GM18907 (cell line): ENCODE results near the gene NAA20.
"Not testable (repeated sequence)": the region's sequence is repeated elsewhere in the genome, so short reads cannot be mapped to it uniquely, and the experiment has no call there.

ENCODE experiments used
- ATAC-seq: cut with Tn5 transposase; IDR thresholded peaks from one replicate; pipeline ENCODE4 v1.9.1; 2021; ENCODE audit warnings: mild to moderate bottlenecking, moderate library complexity; ENCODE audit not compliant: unreplicated experiment

The NAA20 gene

DNA sequence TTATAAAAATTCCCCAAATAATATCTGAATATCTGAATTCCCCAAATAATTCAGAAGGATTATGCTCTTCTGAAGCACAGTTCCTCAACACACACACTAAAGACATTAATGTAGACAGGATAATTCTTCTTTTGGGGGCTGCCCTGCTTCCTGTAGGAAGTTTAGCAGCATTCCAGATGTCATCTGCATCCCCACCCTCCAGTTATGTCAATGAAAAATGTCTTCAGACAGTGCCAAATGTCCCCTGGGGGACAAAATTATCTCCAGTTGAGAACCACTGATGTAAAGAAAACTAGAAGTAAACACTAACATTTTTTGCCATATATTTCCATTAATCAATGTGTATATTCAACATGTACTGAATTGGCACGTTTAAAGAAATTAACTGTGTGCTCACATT is 25.9 kb upstream of the NAA20 start:
- no peak for ATAC-seq

DNA sequence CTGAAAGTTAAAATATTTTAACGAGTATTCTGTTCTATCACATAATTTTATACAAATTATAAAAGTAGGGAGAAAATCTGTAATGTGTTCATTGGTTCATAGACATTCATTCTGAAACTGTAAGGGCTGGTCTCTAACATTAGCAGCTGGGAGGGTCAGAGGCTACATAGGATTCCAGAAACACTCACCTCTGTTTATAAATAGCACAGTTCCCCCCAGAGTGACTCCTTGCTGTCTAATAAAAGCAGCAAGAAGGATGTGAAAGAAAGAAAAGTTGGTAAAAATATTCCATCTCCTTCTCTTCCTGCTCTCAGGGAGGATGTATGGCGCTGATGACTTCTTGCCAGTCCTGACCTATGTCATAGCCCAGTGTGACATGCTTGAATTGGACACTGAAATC is 25.3 kb upstream of the NAA20 start:
- ATAC-seq: no peak

DNA sequence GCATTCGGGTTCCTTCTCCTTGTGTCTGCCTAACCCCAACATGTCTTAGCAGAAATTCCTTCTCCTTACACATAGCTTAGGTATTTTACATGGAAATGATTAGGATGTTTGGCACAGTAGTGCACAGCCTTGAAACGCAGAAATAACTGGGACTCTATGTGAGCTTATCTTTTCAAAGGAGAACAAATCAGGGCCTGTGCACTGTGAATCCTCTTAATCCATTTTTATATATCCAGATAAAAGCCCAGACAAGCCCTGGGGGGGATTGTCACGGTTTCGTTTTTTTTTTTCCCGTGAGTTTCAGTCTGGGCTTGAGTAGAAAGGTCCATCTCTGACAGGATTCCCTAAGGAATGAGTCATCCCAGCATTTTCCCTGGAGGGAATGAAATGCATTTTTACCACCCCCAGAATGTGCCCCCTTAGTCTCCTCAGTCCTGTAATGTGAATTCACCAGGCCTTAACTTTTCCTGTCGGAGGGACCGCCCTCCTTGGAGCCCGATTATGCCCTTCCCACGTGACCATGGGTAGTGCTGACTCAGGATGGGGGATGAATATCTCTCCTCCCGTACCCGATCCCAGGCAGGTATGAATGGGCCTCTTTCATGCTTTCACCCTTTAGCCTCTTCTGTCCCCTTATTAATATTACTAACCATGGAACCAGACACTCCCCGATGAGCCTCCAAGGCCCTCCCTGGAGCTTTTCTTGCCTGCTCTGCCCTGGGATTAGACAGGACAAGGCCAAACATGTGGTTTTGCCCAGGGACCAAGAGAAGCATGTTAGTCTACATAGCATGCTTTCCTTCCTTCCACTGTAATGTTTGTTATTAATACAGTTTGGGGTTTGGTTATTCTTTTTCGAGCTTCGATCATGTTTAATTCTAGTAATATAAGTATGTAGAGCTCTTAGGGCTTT is 23.9 kb upstream of the NAA20 start:
- ATAC-seq: no peak

DNA sequence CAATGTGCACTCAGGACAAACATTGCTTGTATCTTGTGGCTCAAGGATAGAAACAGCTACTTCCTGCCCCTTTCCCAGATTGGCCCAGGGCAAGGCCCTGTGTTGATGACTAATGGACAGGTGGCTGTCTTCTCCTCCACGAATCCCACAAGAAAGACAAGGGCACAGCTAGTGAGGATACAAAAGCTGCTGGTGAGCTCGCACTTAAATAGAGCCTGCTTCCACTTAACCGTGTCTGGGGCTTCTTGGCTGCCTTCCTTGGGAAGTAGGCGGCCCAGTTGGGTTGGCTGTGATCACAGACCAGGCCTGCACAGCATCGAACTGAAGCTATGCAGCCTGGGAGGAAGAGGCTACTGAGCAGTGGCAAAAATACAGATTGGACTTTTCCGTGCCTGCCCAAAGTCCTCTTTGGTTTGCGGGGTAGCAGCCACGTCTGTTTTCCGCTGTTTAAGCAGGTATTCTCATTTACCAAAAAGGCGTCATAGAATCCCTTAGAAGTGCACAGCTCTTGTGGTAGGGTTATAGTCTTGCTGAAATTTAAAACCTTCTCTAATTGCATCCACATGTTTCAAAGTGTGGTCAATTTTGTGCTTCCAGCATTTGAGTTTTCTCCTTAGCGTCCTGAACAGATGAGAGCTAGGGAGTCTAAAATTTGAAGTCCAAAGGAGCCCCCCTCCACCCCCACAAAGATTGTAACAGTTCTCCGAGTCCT is 23.0 kb upstream of the NAA20 start:
- no peak for ATAC-seq

DNA sequence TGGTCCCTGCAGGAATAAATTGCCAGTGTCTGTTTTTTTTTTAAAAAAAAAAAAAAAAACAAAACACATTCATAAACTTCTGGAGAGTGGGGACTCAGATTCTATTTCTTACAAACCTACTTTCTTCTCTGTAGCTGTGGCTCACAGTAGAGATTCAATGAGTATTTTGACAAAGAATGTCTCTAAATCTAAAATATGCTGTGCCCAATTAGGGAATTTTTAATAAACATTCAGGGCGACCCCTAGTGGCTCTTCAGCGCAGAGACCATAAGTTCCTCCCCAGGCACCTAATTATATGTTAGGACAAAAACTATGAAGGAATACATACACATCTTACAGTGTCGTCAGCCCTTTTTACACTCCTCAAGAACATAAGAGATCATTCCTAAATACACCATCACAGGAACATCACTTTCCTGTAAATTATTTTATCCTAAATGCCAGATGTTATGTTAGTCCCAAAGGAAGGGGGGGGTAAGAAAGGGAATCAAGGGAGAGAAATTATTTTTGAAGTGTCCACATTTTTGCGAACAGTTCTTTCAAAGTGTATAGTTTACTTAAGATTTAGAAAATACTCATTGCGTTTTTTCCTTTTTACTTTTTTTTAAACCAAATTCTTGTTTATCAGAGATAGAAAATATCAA is 21.8 kb upstream of the NAA20 start:
- ATAC-seq: no peak

DNA sequence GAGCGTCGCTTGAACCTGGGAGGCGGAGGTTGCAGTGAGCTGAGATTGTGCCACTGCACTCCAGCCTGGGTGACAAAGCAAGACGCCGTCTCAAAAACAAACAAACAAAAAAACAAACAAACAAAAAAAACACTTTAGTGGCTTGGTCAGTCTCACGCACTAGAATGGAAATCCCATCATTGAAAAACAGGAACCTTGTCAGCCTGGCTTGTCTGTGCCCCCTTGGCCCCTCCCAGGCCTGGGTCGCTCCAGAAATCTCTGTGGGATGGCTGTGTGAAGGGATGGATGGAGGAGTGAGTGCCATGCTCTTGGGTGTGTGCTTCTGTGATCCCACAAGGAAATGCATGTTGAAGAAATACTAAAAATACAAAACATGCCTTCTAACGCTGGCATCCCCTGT is 20.9 kb upstream of the NAA20 start:
- no peak for ATAC-seq

DNA sequence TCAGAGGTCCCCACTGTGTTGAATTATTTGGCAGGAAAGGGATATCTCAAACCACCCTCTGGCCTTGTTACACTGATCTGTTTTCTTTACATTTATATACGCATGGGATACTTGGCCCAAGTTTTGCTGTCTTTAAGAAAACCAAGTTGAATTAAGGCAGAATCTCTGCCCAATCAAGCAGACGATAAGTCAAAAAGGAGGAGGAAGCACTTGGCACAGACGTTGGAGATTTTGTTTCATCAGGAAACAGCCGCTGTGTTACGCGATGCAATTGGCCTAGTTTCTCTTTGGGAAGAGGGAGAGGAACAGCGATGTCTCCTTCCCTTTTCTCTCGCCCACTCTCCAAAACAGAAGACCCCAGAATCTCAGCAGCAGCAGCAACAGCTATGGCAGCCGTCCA is 20.2 kb upstream of the NAA20 start:
- no peak for ATAC-seq

DNA sequence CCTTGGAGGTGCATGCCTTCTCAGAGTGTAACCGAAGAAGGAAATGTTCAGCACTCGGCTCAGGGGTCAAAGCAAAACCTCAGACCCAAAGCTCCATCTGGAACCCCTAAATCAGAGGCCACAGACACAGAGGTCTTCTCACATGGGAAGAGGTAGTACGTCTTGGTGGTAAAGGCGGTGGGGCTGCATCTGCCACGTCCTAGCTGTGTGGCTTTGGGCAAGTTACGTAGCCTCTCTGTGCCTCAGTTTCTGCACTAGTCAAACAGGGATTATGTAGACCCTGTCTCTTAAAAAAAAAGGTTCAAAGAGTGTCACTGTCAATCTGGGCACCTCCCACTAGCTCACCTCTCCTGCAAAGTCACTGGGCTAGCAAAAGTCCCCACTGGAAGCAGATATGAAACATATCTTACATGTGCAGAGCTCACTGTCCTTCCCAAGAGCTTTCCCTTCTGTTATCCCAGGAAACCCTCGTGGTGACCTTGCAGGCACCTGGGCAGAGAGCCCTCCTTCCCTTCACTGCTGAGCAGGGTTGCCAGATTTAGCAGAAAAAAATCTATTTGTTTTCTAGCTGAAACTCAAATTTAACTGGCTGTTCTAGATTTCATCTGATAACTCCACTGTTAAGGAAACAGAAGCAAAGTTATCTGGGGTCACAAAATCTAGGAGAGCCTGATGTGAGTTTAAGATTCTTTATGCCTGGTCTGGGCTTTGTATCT is 18.0 kb upstream of the NAA20 start:
- ATAC-seq: no peak

DNA sequence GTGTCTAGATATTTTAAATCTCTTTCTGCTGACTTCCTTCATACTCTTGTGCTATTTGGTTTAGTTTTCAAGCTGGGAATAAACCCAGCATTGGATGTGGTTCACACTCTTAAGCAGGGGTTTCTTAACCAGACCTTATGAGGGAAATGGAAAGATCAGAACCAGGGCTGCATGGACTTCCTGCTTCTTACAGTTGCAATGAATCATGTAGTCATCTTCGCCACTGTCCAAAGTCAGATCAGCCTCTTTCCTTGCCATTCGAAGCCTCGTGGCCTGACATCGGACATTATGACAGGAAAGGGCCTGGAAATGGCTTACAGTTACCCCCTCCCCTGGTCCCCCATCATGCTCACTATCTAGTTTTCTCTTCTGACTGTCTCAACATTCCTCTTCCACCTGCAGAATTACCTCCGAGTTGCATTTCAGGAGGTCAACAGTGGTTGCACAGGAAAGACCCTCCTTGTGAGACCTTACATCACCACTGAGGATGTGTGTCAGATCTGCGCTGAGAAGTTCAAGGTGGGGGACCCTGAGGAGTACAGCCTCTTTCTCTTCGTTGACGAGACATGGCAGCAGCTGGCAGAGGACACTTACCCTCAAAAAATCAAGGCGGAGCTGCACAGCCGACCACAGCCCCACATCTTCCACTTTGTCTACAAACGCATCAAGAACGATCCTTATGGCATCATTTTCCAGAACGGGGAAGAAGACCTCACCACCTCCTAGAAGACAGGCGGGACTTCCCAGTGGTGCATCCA is 16.8 kb upstream of the NAA20 start:
- ATAC-seq: no peak

DNA sequence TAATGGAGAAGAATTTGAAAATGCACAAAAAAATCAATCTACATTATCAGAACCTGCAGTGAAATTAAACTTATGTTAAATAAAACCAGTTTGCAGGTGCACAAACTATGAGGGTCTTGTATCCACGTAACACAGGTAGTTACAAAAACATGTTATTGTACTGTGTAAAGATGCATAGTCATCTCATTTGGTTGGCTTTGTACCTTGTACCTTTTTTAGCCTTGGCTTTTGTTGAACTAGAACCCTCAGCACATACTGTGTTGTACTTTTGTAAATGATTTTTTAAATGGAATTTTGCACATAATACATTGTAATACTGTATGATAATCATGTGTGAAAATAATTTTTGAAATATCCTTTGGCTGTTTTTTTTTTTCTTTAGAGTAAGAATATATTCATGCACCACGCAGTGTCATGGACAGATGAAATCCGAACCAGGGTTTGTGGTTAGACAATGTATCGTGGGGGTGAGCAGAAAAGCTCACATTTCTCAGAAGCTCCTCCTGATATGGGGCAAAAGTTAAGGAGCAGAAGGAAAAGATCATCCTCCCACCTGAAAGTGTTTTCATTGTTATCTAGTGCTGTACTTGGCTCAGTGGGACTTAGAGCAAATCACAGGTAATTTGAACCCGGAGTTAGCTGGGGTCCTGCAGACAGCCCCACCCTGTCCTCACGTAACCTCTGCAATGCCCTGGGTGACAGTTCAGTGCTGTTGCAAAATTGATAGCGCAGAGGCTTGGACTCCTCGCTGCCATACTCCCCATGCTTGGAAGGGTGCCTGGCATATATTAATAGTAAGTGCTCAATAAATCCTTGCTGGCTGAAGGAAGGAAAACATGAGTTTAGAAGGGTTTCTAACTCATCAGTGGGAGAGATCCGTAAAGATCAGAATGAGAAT is 14.8 kb upstream of the NAA20 start:
- no peak for ATAC-seq

DNA sequence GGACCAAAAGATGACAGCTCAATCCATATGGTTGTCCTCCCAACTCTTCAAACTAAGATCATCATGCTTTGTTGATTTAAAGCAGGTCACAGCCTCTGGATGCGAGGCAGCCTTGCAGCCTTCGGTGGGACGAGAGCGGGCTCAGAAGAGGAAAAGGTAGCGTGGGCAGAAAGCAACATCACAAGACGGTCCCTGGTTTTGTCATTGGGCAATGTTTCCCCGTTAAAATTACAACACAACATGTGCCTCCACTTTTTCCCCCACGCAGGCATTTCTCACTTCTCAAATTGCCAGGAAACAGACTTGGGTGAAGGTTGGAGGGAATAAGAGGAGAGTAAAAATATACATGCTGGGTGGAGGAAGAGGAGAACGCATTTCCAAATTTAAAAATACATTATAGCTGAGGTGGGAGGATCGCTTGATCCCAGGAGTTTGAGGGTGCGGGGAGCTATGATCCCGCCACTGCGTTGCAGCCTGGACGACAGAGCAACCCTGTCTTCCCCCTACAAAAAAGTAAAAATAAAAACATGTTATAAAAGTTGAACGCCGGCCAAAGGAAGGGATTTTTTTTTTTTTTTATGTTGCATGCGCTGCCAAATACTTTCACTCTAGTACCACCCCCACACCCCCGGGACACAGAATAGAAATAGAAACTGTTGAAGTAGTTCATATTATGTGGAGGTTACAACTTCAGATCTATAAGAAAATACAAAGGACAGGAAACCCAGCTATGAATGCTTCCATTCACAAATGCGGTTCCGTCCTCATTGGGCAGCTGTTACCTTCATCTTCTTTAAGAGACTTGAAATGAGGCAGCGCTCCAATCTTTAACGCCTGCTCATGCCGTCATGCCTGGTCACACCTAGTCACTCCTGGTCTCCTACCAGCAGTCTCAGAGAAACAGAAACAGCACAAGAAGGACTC is 13.9 kb upstream of the NAA20 start:
- peak; percentile 65 for ATAC-seq

DNA sequence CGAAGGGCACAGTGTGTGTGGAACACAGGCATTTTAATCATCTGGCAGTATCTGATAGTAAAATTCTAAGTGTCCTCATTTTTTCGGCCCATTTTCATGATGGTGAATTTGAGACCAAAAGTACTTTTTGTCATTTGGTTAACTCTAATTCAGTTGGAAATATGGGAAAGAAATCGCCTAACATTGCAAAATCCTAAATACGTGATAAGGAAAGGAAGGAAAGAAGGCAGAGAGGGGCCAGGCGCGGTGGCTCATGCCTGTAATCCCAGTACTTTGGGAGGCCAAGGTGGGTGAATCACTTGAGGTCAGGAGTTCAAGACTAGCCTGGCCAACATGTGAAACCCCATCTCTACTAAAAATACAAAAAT is 13.2 kb upstream of the NAA20 start:
- not testable (repeated sequence) for ATAC-seq

DNA sequence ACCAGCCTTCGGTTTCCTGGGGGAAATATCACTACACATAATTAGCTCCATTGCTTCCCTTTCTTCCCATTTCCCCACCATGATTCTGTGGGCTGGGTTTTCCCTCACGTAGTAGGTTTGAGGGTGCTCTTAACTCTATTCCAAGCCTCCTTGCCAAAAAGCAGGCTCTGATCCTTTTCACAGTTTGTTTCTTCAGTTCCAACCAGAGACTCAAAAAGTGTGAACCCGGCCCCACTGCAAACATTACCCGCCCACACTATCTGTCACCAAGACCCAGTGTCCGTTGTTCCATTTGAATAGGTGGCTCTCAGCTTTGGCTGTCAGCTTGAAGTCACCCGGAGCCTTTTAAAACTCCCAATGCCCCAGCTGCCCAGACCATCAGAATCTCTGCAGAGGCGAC is 11.8 kb upstream of the NAA20 start:
- ATAC-seq: no peak

DNA sequence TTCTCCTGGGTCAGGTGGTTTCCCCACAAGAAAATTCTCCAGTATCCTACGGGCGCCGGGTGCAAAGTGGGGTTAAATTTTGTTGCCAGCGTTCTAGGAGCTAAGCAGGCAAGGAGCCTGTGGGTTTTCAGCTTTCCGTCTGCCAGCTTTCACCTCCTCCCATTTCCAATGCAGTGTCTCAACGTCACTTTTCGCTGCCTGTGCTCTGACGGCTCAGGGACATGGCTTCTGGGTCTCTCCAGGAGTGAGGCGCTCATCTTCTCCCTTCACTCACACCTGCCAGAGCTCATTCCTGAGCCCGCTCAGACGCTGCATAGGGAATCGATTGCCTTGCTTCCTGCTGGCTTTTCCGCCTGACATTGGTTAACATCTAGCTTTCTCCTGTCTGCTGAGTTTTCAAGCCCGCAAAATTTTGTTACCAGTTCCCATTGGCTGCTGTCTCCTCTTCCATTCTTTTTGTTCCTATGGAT is 7.3 kb upstream of the NAA20 start:
- ATAC-seq: no peak

DNA sequence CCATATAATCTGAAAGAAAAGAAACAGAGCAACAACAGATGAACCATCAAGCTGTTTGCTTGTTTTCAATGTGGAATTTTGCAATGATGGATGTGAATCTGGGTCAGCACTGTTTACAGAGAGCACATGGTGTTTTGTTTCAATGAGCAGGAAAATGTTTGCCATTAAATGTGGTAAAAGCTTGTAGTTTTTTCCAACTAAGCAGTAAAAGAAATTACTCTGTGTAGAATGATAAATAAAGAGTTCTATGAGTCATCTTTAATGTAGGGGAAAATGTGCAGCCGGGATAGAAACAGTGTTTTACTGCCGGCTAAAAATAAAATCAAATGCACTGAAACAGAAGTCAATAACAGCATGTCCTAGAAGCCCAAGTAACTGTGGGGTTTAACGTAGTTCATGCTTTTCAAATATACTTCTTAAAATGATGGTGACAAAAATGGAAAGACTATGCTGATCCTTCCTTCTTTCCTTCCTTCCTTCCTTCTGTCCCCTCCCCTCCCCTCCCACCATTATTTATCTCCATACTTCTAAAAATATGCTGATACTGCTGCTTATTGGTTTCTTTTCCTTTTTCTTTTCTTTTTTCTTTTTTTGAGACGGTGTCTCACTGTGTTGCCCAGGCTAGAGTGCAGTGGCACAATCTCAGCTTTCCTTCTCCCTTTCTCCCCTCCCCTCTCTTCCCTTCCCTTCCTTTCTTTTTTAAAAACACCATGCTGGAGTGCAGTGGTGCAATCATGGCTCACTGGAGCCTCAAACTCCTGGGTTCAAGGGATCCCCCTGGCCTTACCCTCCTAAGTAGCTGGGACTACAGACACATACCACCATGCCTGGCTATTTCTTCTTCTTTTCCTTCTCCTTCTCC is 6.3 kb upstream of the NAA20 start:
- no peak for ATAC-seq

DNA sequence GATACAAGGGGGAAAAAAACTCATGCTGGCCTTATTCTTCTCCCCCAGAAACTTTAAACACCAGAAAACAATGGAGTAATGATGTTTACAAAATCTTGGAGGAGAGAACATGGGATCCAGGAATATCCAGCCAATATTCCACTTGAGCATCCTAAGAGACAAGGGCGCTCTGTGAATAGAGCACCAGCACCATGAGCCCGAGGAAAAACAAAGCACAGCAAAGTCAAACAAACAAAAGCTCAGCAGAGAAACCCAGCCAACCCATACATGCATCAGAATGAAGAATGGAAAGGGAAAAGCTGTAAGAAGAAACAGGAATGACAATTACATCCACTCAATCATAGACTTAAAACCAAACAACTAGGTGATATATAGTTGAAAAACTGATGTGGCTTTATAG is 4.6 kb upstream of the NAA20 start:
- ATAC-seq: no peak

DNA sequence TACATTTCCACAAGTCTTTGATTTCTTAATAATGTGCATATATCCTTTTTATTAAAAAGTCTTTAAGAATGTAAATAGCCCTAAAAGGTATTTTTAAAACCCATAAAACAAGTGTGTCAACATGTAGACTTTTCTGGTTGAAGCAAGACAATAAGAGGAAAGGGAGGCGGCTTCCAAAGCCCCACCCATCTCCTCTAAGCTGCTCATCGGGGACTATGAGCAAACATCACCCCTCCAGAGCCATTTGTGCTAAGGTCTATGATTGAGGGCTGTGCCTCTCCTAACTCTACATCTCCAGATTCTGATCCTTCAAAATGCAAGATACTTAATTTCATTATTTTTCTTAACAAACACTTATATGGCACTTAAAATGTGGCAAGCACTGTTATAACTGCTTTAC is 2.5 kb upstream of the NAA20 start:
- no peak for ATAC-seq

DNA sequence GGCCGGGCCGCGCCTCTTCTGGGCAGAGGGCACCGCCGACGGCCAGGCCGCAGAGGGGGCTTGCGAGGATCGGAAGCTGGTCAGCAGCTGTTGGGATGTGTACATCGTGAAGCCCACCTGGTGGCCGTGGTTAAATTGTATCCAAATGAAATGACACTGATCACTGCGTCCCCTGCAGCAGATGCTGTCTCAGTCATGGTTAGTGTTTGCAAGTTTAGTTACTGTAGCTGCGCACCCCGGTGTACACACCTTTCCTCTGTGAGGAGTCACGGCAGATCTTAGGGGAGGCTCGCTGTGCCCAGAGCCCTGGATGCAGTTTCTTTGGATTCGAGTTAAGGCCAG is 653 bp downstream of the NAA20 start:
- no peak for ATAC-seq
